ENCODE measurements around the gene CCDC33.

CCDC33 gene

GRCh38 chr15:74291101-74292071 is 55.3 kb downstream of the CCDC33 start:
- DNase-seq: no peak

- no peak for DNase-seq
Measured at GRCh38 chr15:74293021-74293810, 57.1 kb downstream of the CCDC33 start.

DNA sequence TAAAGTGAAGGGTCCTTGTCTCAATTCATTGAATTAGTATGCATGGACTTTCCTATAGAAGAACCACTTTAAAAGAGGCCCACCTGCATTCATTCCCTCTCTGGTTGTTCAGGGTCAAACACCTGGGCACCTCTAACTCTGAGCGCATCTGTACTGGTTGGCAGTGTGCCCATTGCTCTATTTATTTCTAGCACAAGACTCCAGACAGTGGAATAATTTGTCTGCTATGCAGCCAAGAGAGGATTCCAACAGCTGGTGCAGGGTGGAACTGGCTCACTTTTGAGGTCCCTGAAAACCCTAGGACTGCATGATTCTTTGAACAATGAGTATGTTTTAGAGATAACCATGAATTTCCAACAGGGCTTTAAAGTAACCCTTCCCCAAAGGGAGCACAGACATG is 57.9 kb downstream of the CCDC33 start:
- peak; percentile 30 for DNase-seq

- no peak for DNase-seq
Measured at GRCh38 chr15:74295800-74296199, 59.7 kb downstream of the CCDC33 start.

DNA sequence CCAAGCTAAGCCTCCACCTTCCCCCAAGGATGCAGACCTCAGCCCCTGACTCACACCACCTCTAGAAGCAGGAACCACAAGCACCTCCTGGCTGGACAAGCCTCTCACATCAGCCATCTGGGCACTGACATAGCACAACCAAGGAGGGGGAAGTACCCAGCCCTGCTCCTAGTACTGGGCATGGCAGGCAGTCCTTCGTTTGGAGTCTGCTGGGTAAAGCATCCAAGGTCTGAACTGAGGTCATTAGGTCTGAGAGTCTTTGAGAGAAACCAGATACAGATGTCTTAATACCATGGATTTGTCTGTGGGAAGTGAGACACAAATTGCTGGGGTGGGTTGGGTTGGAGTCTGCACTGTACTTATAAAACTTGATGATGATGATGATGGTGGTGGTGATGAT is 61.8 kb downstream of the CCDC33 start:
- no peak for DNase-seq

DNA sequence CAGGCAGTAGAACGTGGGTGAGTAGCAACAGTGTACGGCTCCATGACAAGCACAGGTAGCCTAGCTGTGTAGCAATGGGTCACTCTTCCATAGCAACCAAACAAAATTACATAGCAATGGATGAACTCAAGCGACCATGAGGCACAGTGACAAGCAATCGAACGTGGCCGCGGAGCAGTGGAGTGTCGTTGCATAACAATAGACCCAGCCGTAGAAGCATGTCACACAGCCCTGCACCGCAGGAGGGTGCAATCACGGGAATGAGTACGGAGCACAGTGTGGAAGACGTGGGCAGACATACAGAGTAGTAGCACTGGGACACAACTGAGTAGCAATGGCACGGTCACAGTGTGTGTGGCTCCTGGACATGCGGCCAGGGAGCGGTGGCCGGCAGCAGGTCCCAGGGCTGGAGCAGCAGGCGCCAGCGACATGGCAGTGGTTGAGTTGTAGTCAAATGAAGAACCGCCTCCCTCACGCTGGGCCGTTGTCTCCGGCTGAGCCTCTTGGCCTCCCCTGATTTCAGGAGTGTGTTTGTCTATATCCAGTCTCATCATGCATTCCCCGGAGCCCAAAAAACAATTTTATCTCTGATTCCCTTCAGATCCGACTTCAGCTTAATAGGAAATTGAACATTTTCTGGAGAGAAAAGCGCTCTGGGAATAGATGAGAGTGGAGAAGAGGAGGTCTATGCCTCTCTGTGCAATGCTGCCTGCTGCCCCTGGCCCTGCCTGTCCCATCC is 64.1 kb downstream of the CCDC33 start:
- no peak for DNase-seq

DNA sequence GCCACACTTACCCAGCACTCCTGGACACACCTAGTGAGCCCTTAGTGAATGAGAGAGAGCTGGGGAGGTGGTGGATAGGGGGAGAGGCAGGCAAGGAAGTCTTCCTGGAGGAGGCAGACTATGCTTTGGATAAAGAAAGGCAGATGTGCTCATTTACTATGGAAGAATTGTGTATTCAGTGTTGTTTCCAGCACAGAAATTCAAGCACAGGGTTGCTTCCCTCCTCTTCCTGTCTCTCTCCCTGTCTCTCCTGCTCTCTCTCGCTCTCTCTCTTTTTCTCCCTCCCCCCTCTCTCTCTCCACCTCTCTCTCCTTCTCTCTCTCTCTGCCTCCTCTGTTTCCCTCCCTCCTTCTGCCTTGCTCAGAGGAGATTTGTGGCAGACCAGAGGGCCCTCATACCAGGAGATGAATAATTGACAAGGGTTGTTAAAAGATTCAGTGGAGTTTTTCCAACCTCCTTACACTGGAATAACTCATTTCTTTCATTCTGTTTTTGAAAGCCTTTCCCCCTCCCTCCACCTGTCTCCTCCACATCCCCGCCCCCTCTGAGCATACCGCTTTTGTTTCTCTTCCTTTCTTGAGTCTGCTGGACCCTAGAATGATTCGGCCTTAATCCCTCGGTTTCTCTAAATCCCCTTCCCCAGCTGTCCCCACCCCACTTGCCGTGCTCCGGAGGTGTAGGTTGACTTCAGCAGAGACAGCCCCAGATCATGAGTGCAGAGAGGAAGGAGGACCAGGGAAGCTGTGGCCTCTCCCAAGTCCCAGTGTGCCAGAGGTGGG is 65.6 kb downstream of the CCDC33 start:
- DNase-seq: no peak

DNA sequence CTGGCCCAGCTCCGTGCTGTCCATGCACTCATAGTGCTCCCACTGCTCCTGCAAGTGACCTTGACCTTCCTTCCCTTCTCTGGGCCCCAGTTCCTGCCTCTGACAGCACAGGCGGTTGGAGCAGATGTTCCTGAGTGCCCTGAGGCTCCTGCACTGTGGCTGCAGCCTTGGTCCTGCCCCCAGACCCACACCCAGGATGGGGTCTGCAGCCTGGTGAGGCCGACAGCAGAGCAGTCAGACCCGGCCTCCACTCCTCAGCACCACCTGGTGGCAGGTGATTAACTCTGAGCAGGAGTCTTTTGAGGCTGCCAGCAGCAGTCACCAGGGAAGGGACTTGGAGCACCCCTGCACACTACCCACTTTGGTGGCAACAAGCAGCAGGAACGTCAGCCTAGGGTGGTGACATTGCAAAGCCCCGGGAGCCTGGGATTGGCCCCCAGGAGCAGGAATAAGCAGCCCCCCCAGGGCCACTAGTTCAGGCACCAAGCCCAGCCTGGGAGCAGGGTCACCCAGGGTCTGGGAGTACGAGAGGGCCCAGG is 66.8 kb downstream of the CCDC33 start:
- peak; percentile 68 for DNase-seq

DNA sequence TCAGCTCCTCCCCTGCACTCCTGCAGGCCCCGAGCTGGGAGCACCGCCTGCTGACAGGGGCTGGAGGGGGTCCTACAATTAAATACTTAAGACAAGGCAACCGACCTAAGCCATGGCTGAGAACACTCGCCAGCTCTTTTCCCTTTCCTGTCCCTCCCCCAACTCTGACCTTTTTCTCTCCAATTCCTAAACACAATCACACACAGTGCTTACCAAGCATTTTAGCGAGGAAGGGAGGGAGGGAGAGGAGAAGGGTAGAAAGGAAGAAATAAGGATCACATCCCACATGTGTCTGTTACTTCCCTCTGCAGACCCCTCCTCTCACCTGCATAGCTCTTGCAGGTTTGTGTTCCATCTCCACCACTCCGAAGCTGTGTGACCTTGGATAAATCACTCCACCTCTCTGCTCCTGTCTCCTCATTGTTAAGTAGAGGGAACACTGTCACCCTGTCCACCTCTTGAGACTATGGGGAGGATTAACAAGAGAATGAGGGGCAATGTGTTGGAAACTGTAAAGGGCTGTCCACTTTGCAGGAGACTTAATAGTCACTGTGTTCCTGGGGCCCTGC is 67.7 kb downstream of the CCDC33 start:
- DNase-seq: no peak

- peak; percentile 31 for DNase-seq
Measured at GRCh38 chr15:74304431-74304830, 68.3 kb downstream of the CCDC33 start.

- no peak for DNase-seq
Measured at GRCh38 chr15:74305687-74306086, 69.6 kb downstream of the CCDC33 start.

DNA sequence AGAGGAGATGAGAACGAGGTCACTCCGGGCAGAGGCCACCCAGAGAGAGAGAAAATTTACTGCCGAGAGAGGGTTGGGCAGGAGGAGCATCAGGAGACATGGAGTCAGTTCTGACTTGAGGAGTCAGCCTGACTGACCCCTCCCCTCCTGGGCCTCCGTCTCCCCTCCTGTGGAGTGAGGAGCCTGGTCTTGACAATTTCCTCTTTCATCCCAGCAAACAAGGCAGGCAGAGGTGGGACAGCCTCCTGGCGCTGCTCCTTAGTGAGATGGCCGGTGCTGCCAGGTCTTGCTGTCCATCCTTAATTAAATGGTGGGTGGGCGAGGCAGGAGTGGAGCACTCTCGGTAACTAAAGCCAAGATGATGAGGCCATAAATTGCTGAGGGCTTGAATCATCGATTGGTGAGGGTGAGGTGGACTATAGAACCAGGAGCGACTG is 70.7 kb downstream of the CCDC33 start:
- no peak for DNase-seq

GRCh38 chr15:74307827-74308811 is 72.0 kb downstream of the CCDC33 start:
- peak; percentile 79 for DNase-seq

DNA sequence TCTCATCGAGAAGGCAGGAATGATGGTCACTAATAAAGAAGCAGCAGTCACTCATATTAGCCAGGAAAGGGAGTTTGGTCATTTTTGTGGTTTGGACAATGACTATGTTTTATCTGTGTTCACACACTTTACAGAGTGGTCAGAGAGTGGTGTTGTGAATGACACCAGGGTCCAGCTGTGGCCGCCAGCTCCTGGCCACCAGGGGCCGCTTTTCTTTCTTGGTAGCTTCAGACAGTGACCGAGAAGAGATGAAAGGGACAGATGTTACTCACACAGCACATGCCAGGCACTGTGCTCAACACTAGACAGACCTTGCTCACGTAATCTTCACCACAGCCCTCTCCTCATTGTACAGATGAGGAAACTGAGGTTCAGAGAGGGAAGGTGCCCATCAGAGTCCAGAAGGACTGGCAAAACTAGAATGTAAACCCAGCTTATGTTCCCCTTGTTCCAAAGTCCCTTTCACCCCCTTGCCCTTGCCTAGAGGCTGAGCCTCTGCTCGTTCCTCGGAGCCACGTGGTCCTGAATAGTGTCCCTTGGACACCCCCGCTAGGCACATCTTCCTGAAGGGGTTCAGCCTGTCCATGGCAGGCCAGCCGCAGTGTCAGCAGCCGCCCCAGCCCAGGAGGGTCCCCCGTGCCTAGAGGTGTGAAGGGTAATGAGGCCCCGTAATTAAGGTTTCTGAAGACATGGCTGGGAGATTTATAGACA is 75.8 kb downstream of the CCDC33 start:
- peak; percentile 85 for DNase-seq

DNA sequence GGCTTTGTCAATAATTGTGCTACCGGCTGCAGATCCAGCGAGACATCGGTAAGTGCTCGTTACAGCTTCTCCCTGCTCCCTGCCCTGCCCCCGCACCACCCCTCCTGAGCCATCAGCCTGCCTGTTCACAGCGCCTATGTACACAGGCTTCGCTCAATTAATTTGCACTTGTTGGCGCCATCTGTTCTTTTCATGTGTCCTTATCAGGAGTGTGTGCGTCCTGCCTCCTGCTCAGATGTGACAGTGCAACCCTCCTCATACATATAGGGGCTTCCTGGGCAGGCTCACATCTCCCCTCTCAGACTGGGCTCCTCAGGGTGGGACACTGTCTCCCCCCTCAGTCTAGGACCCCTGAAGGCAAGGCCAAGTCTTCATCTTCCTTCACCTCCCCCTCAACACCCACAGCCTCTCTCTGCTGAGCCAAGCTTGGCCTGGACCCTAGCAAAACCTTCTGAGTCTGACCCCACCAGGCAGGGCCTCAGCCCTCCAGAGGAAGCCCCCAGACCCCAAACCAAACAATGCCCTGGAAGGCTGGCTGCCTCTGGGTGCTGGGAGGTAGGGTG is 76.4 kb downstream of the CCDC33 start:
- peak; percentile 95 for DNase-seq

GRCh38 chr15:74313889-74314288 is 77.8 kb downstream of the CCDC33 start:
- no peak for DNase-seq

- peak; percentile 22 for DNase-seq
Measured at GRCh38 chr15:74314795-74315438, 78.8 kb downstream of the CCDC33 start.

DNA sequence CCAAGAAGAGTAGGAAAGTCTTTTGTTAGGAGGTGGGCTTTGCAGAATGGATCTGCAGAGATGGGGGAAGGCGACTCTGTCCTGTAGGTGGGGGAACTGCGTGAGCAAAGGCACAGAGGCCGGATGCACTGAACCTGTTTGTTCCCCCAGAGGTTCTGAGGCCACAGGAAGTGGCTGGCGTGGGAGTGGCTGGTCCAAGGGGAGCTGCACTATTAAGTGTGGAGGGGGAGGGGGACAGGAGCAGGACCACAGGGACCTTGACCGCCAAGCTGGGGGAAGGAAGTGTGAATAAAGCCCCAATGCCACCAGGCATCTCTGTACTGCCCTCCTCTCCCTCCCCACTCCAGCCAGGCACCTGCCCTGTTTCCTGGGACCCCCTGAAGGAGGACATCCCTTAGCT is 79.5 kb downstream of the CCDC33 start:
- no peak for DNase-seq

- DNase-seq: peak; percentile 51
Measured at GRCh38 chr15:74316141-74316540, 80.0 kb downstream of the CCDC33 start.

Measured in NCI-H1092 treated with DMSO at 0.1 percent for 48 hours (cell line).